HepG2 (cell line): ENCODE results near the gene RHBDF2. TPM values are rescaled to one million over a fixed set of nuclear protein-coding genes. Genes with fewer than 3 reads are reported as not detected.

Experiments
- AHDC1 ChIP-seq: sonication (generic); formaldehyde crosslinking; IDR thresholded peaks from 2 replicates; pipeline ENCODE4 v1.5.1; 2020; ENCODE audit warnings: mild to moderate bottlenecking, missing genetic modification reagents, borderline replicate concordance
- MED13 ChIP-seq: sonication (generic); formaldehyde crosslinking; IDR thresholded peaks from 2 replicates; pipeline ENCODE4 v1.5.0; 2020; ENCODE audit warnings: missing genetic modification reagents
- RBM22 ChIP-seq: fragments of 200-400 bp; formaldehyde crosslinking; optimal IDR thresholded peaks from 2 replicates; pipeline ENCODE3; 2017; ENCODE audit warnings: mild to moderate bottlenecking, low read length, moderate library complexity
- SUZ12 ChIP-seq: fragments of 150-350 bp; IDR thresholded peaks from 2 replicates; pipeline ENCODE4 v1.6.1; 2014; ENCODE audit warnings: low read depth, low read length
- ZBTB39 ChIP-seq: sonication (generic); formaldehyde crosslinking; IDR thresholded peaks from 2 replicates; pipeline ENCODE4 v1.5.0; 2020; ENCODE audit warnings: missing genetic modification reagents
- ZMYM3 ChIP-seq: sonication (generic); formaldehyde crosslinking; IDR thresholded peaks from 2 replicates; pipeline ENCODE4 v1.5.1; 2020; ENCODE audit warnings: mild to moderate bottlenecking, missing genetic modification reagents
- ZNF143 ChIP-seq: sonication (generic); formaldehyde crosslinking; IDR thresholded peaks from 2 replicates; pipeline ENCODE4 v1.4.0; 2020; ENCODE audit warnings: missing genetic modification reagents
- ZNF563 ChIP-seq: sonication (generic); formaldehyde crosslinking; IDR thresholded peaks from 2 replicates; pipeline ENCODE4 v1.8.0; 2022; ENCODE audit warnings: mild to moderate bottlenecking, moderate library complexity, missing genetic modification reagents
- ZNF737 ChIP-seq: sonication (generic); formaldehyde crosslinking; IDR thresholded peaks from 2 replicates; pipeline ENCODE4 v1.5.0; 2020; ENCODE audit warnings: missing genetic modification reagents, mild to moderate bottlenecking, borderline replicate concordance
- ZNF776 ChIP-seq: sonication (generic); formaldehyde crosslinking; IDR thresholded peaks from 2 replicates; pipeline ENCODE4 v1.4.0; 2020; ENCODE audit warnings: mild to moderate bottlenecking, missing genetic modification reagents
- polyA plus RNA-seq, 8 experiments: library from polyadenylated mRNA; depleted of rRNA in 3 of 8; stranded (reverse) in 7 of 8; unstranded in 1 of 8; fragments of >200 nt; fragmentation: Illumina TruSeq in 4 of 8; extraction: Trizol in 4 of 8; gene quantifications; 2 replicates each; pipeline versions ENCODE4 v1.2.1 to v1.2.3, GENCODE V29; 2011 to 2016; ENCODE audit warnings: low read depth in 4 of 8, missing spikeins in 1 of 8, mixed read lengths in 1 of 8; ENCODE audit not compliant: insufficient read depth in 1 of 8
- total RNA-seq, 5 experiments: library from RNA; depleted of rRNA; stranded (reverse); fragments of >200 nt; fragmentation: Illumina TruSeq; extraction: Trizol; gene quantifications; 2 replicates each; pipeline ENCODE4 v1.2.3, GENCODE V29; 2016; ENCODE audit warnings: low read depth in 1 of 5
- TF ChIP-seq, protein P1 (sequence below): sonication (generic); formaldehyde crosslinking; IDR thresholded peaks from 2 replicates; pipeline ENCODE4 v1.4.0; 2020; ENCODE audit warnings: missing genetic modification reagents, borderline replicate concordance
- TF ChIP-seq, protein P2 (sequence below): sonication (generic); formaldehyde crosslinking; IDR thresholded peaks from 2 replicates; pipeline ENCODE4 v1.5.0; 2020; ENCODE audit warnings: mild to moderate bottlenecking, missing genetic modification reagents, borderline replicate concordance

Gene RHBDF2
- total and polyA plus RNA-seq, 2 of the 13 experiments (the other 11 are each of a cell fraction or from before 2014, with no cell fraction given), result 7.8 to 24.2 TPM

GRCh38 chr17:76499267-76499667 lies 2.0 kb downstream of the RHBDF2 start (continued):
- no peak for TF ChIP-seq ZNF563 (CRISPR knock-in tag)
- peak; percentile 53; the same call in 1 of the 2 replicates for TF ChIP-seq ZMYM3 (CRISPR knock-in tag)
- peak; percentile 87; the same call in 1 of the 2 replicates for TF ChIP-seq AHDC1
- TF ChIP-seq RBM22, result no peak
- no peak for TF ChIP-seq SUZ12
- TF ChIP-seq ZNF776, result no peak
- no peak for TF ChIP-seq ZNF737 (CRISPR knock-in tag)
- no peak for TF ChIP-seq MED13 (CRISPR knock-in tag)
- TF ChIP-seq, protein P1, sequence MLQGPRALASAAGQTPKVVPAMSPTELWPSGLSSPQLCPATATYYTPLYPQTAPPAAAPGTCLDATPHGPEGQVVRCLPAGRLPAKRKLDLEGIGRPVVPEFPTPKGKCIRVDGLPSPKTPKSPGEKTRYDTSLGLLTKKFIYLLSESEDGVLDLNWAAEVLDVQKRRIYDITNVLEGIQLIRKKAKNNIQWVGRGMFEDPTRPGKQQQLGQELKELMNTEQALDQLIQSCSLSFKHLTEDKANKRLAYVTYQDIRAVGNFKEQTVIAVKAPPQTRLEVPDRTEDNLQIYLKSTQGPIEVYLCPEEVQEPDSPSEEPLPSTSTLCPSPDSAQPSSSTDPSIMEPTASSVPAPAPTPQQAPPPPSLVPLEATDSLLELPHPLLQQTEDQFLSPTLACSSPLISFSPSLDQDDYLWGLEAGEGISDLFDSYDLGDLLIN (CRISPR knock-in tag), result 0 out of 2 replicates have a peak, but pooled peaks have one; percentile 44
- TF ChIP-seq ZNF143, result no peak
- TF ChIP-seq, protein P2, sequence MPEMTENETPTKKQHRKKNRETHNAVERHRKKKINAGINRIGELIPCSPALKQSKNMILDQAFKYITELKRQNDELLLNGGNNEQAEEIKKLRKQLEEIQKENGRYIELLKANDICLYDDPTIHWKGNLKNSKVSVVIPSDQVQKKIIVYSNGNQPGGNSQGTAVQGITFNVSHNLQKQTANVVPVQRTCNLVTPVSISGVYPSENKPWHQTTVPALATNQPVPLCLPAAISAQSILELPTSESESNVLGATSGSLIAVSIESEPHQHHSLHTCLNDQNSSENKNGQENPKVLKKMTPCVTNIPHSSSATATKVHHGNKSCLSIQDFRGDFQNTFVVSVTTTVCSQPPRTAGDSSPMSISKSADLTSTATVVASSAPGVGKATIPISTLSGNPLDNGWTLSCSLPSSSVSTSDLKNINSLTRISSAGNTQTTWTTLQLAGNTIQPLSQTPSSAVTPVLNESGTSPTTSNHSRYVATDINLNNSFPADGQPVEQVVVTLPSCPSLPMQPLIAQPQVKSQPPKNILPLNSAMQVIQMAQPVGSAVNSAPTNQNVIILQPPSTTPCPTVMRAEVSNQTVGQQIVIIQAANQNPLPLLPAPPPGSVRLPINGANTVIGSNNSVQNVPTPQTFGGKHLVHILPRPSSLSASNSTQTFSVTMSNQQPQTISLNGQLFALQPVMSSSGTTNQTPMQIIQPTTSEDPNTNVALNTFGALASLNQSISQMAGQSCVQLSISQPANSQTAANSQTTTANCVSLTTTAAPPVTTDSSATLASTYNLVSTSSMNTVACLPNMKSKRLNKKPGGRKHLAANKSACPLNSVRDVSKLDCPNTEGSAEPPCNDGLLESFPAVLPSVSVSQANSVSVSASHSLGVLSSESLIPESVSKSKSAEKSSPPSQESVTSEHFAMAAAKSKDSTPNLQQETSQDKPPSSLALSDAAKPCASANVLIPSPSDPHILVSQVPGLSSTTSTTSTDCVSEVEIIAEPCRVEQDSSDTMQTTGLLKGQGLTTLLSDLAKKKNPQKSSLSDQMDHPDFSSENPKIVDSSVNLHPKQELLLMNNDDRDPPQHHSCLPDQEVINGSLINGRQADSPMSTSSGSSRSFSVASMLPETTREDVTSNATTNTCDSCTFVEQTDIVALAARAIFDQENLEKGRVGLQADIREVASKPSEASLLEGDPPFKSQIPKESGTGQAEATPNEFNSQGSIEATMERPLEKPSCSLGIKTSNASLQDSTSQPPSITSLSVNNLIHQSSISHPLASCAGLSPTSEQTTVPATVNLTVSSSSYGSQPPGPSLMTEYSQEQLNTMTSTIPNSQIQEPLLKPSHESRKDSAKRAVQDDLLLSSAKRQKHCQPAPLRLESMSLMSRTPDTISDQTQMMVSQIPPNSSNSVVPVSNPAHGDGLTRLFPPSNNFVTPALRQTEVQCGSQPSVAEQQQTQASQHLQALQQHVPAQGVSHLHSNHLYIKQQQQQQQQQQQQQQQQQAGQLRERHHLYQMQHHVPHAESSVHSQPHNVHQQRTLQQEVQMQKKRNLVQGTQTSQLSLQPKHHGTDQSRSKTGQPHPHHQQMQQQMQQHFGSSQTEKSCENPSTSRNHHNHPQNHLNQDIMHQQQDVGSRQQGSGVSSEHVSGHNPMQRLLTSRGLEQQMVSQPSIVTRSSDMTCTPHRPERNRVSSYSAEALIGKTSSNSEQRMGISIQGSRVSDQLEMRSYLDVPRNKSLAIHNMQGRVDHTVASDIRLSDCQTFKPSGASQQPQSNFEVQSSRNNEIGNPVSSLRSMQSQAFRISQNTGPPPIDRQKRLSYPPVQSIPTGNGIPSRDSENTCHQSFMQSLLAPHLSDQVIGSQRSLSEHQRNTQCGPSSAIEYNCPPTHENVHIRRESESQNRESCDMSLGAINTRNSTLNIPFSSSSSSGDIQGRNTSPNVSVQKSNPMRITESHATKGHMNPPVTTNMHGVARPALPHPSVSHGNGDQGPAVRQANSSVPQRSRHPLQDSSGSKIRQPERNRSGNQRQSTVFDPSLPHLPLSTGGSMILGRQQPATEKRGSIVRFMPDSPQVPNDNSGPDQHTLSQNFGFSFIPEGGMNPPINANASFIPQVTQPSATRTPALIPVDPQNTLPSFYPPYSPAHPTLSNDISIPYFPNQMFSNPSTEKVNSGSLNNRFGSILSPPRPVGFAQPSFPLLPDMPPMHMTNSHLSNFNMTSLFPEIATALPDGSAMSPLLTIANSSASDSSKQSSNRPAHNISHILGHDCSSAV (CRISPR knock-in tag), result no peak
- no peak for TF ChIP-seq ZBTB39 (CRISPR knock-in tag)
